B cell (primary cell): ENCODE results near the gene SART3. TPM values are rescaled to one million over a fixed set of nuclear protein-coding genes. Genes with fewer than 3 reads are reported as not detected.

ENCODE experiments used
- ATAC-seq: fragments of 200-7000 bp; cut with Tn5 transposase; one replicate; pipeline ENCODE4 v1.10.0; 2021; ENCODE audit warnings: low read depth, mild to moderate bottlenecking, moderate number of reproducible peaks, moderate library complexity
- CTCF ChIA-PET: fragments of 350-600 bp; sonication (Branson Sonifier 250); formaldehyde crosslinking; loops from one replicate; lab custom pipeline; 2021; ENCODE audit warnings: antibody characterized with exemption, inconsistent platforms; lab: Charles Lee
- POLR2A ChIA-PET: fragments of 350-600 bp; sonication (Branson Sonifier 250); formaldehyde crosslinking; loops from one replicate; lab custom pipeline; 2021; ENCODE audit warnings: antibody characterized with exemption; lab: Charles Lee
- DNase-seq: peaks from one replicate; pipeline ENCODE4 v3.0.0; 2013
- H2AFZ ChIP-seq: 2 replicates; pipeline ENCODE4 v1.6.1; 2012; ENCODE audit warnings: mild to moderate bottlenecking, low read depth, low read length; ENCODE audit not compliant: insufficient read depth, poor library complexity, severe bottlenecking
- H3K27ac ChIP-seq, 2 donors: 1 replicate in 1 of 2; 2 replicates in 1 of 2; pipeline ENCODE4 v1.5.1; 2012 to 2013; ENCODE audit warnings: low read length in 2 of 2, mild to moderate bottlenecking in 2 of 2, moderate library complexity in 1 of 2
- H3K27me3 ChIP-seq, 4 experiments: fragments of 200-600 bp in 1 of 4; sonication (generic) in 1 of 4; replicated peaks in 1 of 4; 1 replicate in 2 of 4; 2 replicates in 2 of 4; pipeline versions ENCODE4 v1.6.1 to v1.7.0; 2013 to 2016; ENCODE audit warnings: low read length in 3 of 4, mild to moderate bottlenecking in 2 of 4, mixed read lengths in 1 of 4, moderate library complexity in 1 of 4; ENCODE audit not compliant: insufficient read depth in 4 of 4, control insufficient read depth in 3 of 4; ENCODE audit errors: control extremely low read depth in 1 of 4
- H3K36me3 ChIP-seq, 2 experiments: replicated peaks in 1 of 2; 1 replicate in 1 of 2; 2 replicates in 1 of 2; pipeline versions ENCODE4 v1.6.1 to v1.7.1; 2013; ENCODE audit warnings: low read length in 1 of 2; ENCODE audit not compliant: insufficient read depth in 2 of 2, control insufficient read depth in 1 of 2; ENCODE audit errors: control extremely low read depth in 1 of 2, extremely low read depth in 1 of 2
- H3K4me1 ChIP-seq, 2 donors: fragments of 200-600 bp in 1 of 2; sonication (generic) in 1 of 2; 1 replicate in 1 of 2; 2 replicates in 1 of 2; pipeline versions ENCODE4 v1.5.1 to v1.6.1; 2013 to 2017; ENCODE audit warnings: low read length in 2 of 2; ENCODE audit not compliant: control insufficient read depth in 2 of 2, insufficient read depth in 2 of 2
- H3K4me2 ChIP-seq: replicated peaks from 2 replicates; pipeline ENCODE3; 2012; ENCODE audit warnings: mild to moderate bottlenecking, low read depth, low read length; ENCODE audit not compliant: poor library complexity, severe bottlenecking
- H3K4me3 ChIP-seq, 5 experiments: fragments of 200-600 bp in 1 of 5; sonication (generic) in 1 of 5; 1 replicate in 3 of 5; 2 replicates in 2 of 5; pipeline versions ENCODE4 v1.5.1 to v1.7.0; 2011 to 2016; ENCODE audit warnings: low read length in 4 of 5, mild to moderate bottlenecking in 4 of 5, low read depth in 2 of 5, control low read depth in 1 of 5, moderate library complexity in 1 of 5; ENCODE audit not compliant: insufficient read depth in 1 of 5; ENCODE audit errors: control extremely low read depth in 1 of 5, extremely low read depth in 1 of 5
- H3K79me2 ChIP-seq: fragments of 200-600 bp; sonication (generic); one replicate; pipeline ENCODE4 v1.6.0; 2016; ENCODE audit warnings: low read length; ENCODE audit not compliant: control insufficient read depth, insufficient read depth
- H3K9ac ChIP-seq: fragments of 200-600 bp; sonication (generic); 2 replicates; pipeline ENCODE4 v1.6.1; 2017; ENCODE audit warnings: mild to moderate bottlenecking, low read length, moderate library complexity
- H3K9me3 ChIP-seq, 3 donors: one replicate each; pipeline versions ENCODE4 v1.6.1 to v1.7.1; 2013; ENCODE audit warnings: low read length in 2 of 3; ENCODE audit not compliant: control insufficient read depth in 2 of 3, insufficient read depth in 1 of 3; ENCODE audit errors: control extremely low read depth in 1 of 3
- H4K20me1 ChIP-seq: 2 replicates; pipeline ENCODE4 v1.6.0; 2012; ENCODE audit warnings: mild to moderate bottlenecking, low read length; ENCODE audit not compliant: insufficient read depth, control insufficient read depth, poor library complexity, severe bottlenecking
- H3K27ac Mint-ChIP-seq: one replicate; pipeline ENCODE4 v1.8.0; 2021; ENCODE audit warnings: mixed read lengths
- H3K27me3 Mint-ChIP-seq: one replicate; pipeline ENCODE4 v1.8.0; 2021; ENCODE audit warnings: mixed read lengths
- H3K4me1 Mint-ChIP-seq: one replicate; pipeline ENCODE4 v1.8.0; 2021; ENCODE audit warnings: mixed read lengths
- H3K4me3 Mint-ChIP-seq: one replicate; pipeline ENCODE4 v1.8.0; 2021; ENCODE audit warnings: mixed read lengths
- H3K9me3 Mint-ChIP-seq: one replicate; pipeline ENCODE4 v1.8.0; 2022; ENCODE audit warnings: mixed read lengths; ENCODE audit not compliant: insufficient read depth
- EZH2 ChIP-seq: IDR thresholded peaks from 2 replicates; pipeline ENCODE4 v1.6.1; 2012; ENCODE audit warnings: borderline replicate concordance, low read depth, mild to moderate bottlenecking, moderate library complexity, low read length; ENCODE audit not compliant: insufficient read depth, poor library complexity, severe bottlenecking
- WGBS: methylation state at CpG from one replicate; pipeline ENCODE4 v1.1.5; 2013; ENCODE audit warnings: missing lambda C conversion rate; ENCODE audit not compliant: insufficient coverage; 5-methylcytosine and 5-hydroxymethylcytosine counted together
- intact Hi-C: fragments of 100-400 bp; cut with micrococcal nuclease; formaldehyde crosslinking; loops from one replicate; pipeline ENCODE4 v1.10.0; 2022
- polyA plus RNA-seq: library from polyadenylated mRNA; depleted of rRNA; stranded (reverse); fragments of >200 nt; gene quantifications from 2 replicates; pipeline ENCODE4 v1.2.3, GENCODE V29; 2012
- total RNA-seq, 2 donors: library from RNA; stranded (reverse); fragments of 120-200 nt in 1 of 2; gene quantifications; 1 replicate in 1 of 2; 2 replicates in 1 of 2; pipeline versions ENCODE4 v1.2.3 to v1.2.4, GENCODE V29; 2013 to 2022
- TF ChIP-seq, protein P1 (sequence below): fragments of 200-600 bp; IDR thresholded peaks from one replicate; pipeline ENCODE4 v1.8.0; 2022; ENCODE audit warnings: antibody characterized with exemption, mild to moderate bottlenecking

SART3 gene
- total and polyA plus RNA-seq, 2 donors (not counting 1 experiment from before 2014, with no cell fraction given), result 24.1 to 131 TPM

DNA sequence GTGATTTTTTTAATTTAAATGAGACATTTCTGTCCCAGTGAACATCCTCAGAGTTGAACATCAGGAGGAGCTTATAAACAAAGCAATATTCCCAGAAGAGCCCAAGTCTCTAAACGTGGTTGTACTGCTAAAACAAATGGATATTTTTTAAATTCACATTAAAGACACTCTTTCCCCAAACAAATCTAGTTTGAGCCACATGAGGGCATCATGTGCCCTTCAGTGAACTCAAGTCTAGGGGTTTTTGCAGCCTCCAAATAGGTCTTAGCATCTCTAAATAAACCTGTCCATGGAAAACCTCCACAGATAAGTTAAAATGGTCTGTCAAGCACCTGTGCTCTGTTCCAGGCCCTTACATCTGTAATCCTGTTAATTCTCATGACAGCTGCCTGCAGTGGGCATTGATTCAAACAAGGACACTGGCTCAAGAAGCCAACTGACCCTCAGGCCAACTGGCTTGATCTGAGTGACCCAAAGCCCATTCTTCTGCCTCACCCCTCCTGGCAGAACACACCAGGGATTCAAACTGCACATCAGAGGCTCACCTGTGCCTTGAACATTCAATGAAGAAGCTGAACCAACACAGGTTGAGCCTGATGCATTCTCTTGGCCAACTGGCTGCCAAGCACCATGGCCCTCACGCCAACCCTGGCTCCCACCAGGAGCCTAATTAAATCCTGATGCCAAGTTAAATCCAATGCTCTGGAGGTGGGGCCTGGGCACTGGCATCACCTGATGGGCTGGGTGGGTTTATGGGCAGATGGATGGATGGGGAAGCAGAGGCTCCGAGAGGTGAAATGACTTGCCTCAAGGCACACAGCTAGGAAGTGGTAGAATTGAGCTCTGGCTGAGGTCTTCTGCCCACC lies 10.0 kb upstream of the SART3 start:
- H3K4me3 Mint-ChIP-seq, result no peak overlapping the region
- 100% methylated on average over 1 of the region's 3 CpGs for WGBS
- intact Hi-C loops, result no loop called here

More for the DNA sequence above, 10.0 kb upstream of the SART3 start:
- Histone ChIP-seq H3K9me3 (no peaks in the 10 kb centered on the region), H3K4me3 (no peak overlapping the region), H3K27me3 (no peaks in the 10 kb centered on the region), H3K36me3 (peaks cover 9 to 33% of the 10 kb centered on the region in 2 experiments), H4K20me1 (no peaks in the 10 kb centered on the region), H3K9ac (no peak overlapping the region), H3K4me2 (no peak overlapping the region), H2AFZ (no peak overlapping the region), H3K79me2 (no peaks in the 10 kb centered on the region), H3K27ac (peak overlapping the region in 1 of 2 donors; percentile 64), H3K4me1 (peaks cover 56 to 76% of the 10 kb centered on the region in 2 donors)
- H3K27ac Mint-ChIP-seq, result peak overlapping the region; percentile 80
- H3K27me3 Mint-ChIP-seq, result no peaks in the 10 kb centered on the region
- ATAC-seq, result no peak
- ChIA-PET POLR2A (interaction anchor here (0.5 to 1.5 kb wide), 3 partner anchors 21 to 237 kb away, joined by 4 to 9 read pairs (median 6); no protein-coding TSS in a partner anchor), CTCF (interaction anchor here (0.7 to 19.8 kb wide), 14 partner anchors 9 to 380 kb away, joined by 3 to 424 read pairs (median 5); partner anchors contain the start of genes CORO1C, ISCU, SART3 and SELPLG)
- DNase-seq, result peak; percentile 48
- no peaks in the 10 kb centered on the region for H3K9me3 Mint-ChIP-seq
- peaks cover 82% of the 10 kb centered on the region for H3K4me1 Mint-ChIP-seq
- TF ChIP-seq EZH2, result no peak
- TF ChIP-seq, protein P1, sequence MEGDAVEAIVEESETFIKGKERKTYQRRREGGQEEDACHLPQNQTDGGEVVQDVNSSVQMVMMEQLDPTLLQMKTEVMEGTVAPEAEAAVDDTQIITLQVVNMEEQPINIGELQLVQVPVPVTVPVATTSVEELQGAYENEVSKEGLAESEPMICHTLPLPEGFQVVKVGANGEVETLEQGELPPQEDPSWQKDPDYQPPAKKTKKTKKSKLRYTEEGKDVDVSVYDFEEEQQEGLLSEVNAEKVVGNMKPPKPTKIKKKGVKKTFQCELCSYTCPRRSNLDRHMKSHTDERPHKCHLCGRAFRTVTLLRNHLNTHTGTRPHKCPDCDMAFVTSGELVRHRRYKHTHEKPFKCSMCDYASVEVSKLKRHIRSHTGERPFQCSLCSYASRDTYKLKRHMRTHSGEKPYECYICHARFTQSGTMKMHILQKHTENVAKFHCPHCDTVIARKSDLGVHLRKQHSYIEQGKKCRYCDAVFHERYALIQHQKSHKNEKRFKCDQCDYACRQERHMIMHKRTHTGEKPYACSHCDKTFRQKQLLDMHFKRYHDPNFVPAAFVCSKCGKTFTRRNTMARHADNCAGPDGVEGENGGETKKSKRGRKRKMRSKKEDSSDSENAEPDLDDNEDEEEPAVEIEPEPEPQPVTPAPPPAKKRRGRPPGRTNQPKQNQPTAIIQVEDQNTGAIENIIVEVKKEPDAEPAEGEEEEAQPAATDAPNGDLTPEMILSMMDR, result peak; percentile 41
